ENCODE results near the gene ENPP6. TPM values are rescaled to one million over a fixed set of nuclear protein-coding genes. Genes with fewer than 3 reads are reported as not detected.

The ENPP6 gene
- polyA plus RNA-seq, 1 of the 3 experiments (the other 2 are of a cell fraction) = not detected

DNA sequence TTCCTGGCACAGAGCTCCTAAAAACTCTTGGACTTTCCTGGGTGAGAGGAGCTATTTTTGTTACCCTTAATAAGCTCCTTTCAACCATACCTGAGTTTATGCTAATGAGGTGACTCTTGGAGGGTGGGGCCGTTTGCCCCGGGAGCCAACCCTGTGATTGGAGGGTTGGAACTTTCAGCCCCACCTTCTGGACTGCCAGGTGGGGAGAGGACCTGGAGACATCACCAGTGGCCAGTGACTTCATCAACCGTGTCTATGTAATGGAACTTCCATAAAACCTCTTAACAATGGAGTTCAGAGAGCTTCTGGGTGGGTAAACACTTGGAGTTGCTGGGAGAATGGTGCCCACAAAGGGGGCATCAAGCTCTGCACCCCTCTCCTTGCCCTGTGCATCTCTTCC lies 17.9 kb upstream of the ENPP6 start:
- TF ChIP-seq JUND (IDR thresholded peaks at IDR 0.05) (no peak), SMC3 (IDR thresholded peaks at IDR 0.05; ENCODE audit: low read depth, low read length) (no peak), RXRA (IDR thresholded peaks at IDR 0.05; ENCODE audit: borderline replicate concordance, low read depth) (no peak), NFIC (IDR thresholded peaks at IDR 0.05; ENCODE audit: borderline replicate concordance) (no peak), MXI1 (IDR thresholded peaks at IDR 0.05; ENCODE audit: low read depth, low read length) (no peak), RAD21 (IDR thresholded peaks at IDR 0.05; ENCODE audit: low read length) (no peak), IRF3 (IDR thresholded peaks at IDR 0.05; ENCODE audit: low read depth, low read length) (no peak), MEF2A (IDR thresholded peaks at IDR 0.05; ENCODE audit: borderline replicate concordance, low read depth) (no peak), RFX5 (IDR thresholded peaks at IDR 0.05; ENCODE audit: low read length) (no peak), CHD2 (IDR thresholded peaks at IDR 0.05; ENCODE audit: low read length, partially characterized antibody) (no peak), YY1 (IDR thresholded peaks at IDR 0.05; ENCODE audit: low read depth) (no peak), NRF1 (IDR thresholded peaks at IDR 0.05; ENCODE audit: low read depth, low read length) (no peak), TAF1 (IDR thresholded peaks at IDR 0.05; ENCODE audit: borderline replicate concordance, low read depth, low read length) (no peak), SIN3A (IDR thresholded peaks at IDR 0.05; ENCODE audit: borderline replicate concordance, low read depth, low read length) (no peak), EZH2phosphoT487 (IDR thresholded peaks at IDR 0.05; ENCODE audit: borderline replicate concordance, low read depth) (no peak)
- no peaks in the 10 kb centered on the region for H3F3A ChIP-seq (replicated peaks; ENCODE audit: insufficient read depth)
- no peaks in the 10 kb centered on the region for H3K9me3 ChIP-seq
- 40% methylated on average over 1 of the region's 3 CpGs for WGBS (ENCODE audit: low lambda C conversion rate)
- no peaks in the 10 kb centered on the region for H3K9me2 ChIP-seq
- ChIA-PET POLR2A (no interaction called here), CTCF (no interaction called here)
- no peaks in the 10 kb centered on the region for H3K79me2 ChIP-seq (ENCODE audit: insufficient read depth)
- H3K4me2 ChIP-seq = no peak overlapping the region
- H3K4me3 ChIP-seq (ENCODE audit: low read depth in 2 of 2, low read length in 1 of 2) = no peak overlapping the region
- no peak for DNase-seq
- no peak overlapping the region for H3K9ac ChIP-seq
- H2AFZ ChIP-seq (ENCODE audit: low read depth) = no peak overlapping the region
- H4K20me1 ChIP-seq (ENCODE audit: insufficient read depth) = no peaks in the 10 kb centered on the region
- H3K4me1 ChIP-seq (ENCODE audit: control insufficient read depth in 1 of 2, insufficient read depth in 2 of 2, low read depth in 1 of 2, low read length in 1 of 2) = no peaks in the 10 kb centered on the region; a peak in 2 of 4 replicates
- H3K27me3 ChIP-seq (ENCODE audit: insufficient read depth) = no peaks in the 10 kb centered on the region
- no peak overlapping the region for H3K27ac ChIP-seq (ENCODE audit: low read depth in 2 of 2, low read length in 1 of 2)
- H3K36me3 ChIP-seq (replicated peaks in 1 of 2; ENCODE audit: control insufficient read depth in 1 of 2, insufficient read depth in 2 of 2, low read length in 1 of 2) = no peaks in the 10 kb centered on the region

DNA sequence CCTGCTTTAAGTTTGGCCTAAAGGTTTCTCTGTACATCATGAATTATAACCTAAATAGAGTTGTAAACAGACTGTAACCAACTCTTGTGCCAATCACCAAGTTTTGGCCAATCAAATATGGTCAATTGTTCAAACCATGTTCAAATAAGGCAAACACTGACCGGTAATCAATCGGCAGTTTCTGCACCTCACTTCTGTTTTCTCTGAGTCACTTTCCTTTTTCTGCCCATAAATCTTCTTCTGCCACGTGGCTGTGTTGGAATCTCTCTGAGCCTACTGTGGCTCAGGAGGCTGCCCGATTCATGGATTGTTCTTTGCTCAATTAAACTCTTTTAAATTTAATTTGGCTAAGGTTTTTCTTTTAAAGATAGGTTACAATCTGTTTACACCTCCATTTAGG lies 16.5 kb upstream of the ENPP6 start:
- Histone ChIP-seq H3K36me3 (replicated peaks in 1 of 2; ENCODE audit: control insufficient read depth in 1 of 2, insufficient read depth in 2 of 2, low read length in 1 of 2) (no peaks in the 10 kb centered on the region), H3K4me2 (no peak overlapping the region), H3K79me2 (ENCODE audit: insufficient read depth) (no peaks in the 10 kb centered on the region), H3K4me3 (ENCODE audit: low read depth in 2 of 2, low read length in 1 of 2) (no peak overlapping the region), H3K27me3 (ENCODE audit: insufficient read depth) (no peaks in the 10 kb centered on the region), H3K27ac (ENCODE audit: low read depth in 2 of 2, low read length in 1 of 2) (no peak overlapping the region), H3K4me1 (ENCODE audit: control insufficient read depth in 1 of 2, insufficient read depth in 2 of 2, low read depth in 1 of 2, low read length in 1 of 2) (no peaks in the 10 kb centered on the region; a peak in 2 of 4 replicates), H3K9me2 (no peaks in the 10 kb centered on the region), H3K9ac (no peak overlapping the region), H3F3A (replicated peaks; ENCODE audit: insufficient read depth) (no peaks in the 10 kb centered on the region), H2AFZ (ENCODE audit: low read depth) (no peak overlapping the region), H4K20me1 (ENCODE audit: insufficient read depth) (no peaks in the 10 kb centered on the region), H3K9me3 (no peaks in the 10 kb centered on the region)
- ChIA-PET POLR2A (no interaction called here), CTCF (no interaction called here)
- 56% methylated on average over 4 of the region's 4 CpGs for WGBS (ENCODE audit: low lambda C conversion rate)
- DNase-seq = no peak
- no peak for TF ChIP-seq ZBTB33 (IDR thresholded peaks at IDR 0.05; ENCODE audit: borderline replicate concordance, low read depth)
- no peak for TF ChIP-seq TAF1 (IDR thresholded peaks at IDR 0.05; ENCODE audit: borderline replicate concordance, low read depth, low read length)
- no peak for TF ChIP-seq POLR2AphosphoS5 (IDR thresholded peaks at IDR 0.05; ENCODE audit: low read depth, low read length)
- TF ChIP-seq, protein P1, sequence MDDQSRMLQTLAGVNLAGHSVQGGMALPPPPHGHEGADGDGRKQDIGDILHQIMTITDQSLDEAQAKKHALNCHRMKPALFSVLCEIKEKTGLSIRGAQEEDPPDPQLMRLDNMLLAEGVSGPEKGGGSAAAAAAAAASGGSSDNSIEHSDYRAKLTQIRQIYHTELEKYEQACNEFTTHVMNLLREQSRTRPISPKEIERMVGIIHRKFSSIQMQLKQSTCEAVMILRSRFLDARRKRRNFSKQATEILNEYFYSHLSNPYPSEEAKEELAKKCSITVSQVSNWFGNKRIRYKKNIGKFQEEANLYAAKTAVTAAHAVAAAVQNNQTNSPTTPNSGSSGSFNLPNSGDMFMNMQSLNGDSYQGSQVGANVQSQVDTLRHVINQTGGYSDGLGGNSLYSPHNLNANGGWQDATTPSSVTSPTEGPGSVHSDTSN (IDR thresholded peaks at IDR 0.05) = no peak
- no peak for TF ChIP-seq EZH2phosphoT487 (IDR thresholded peaks at IDR 0.05; ENCODE audit: borderline replicate concordance, low read depth)
- no peak for TF ChIP-seq JUND (IDR thresholded peaks at IDR 0.05)
- TF ChIP-seq EP300 (IDR thresholded peaks at IDR 0.05; ENCODE audit: borderline replicate concordance in 1 of 2, low read depth in 1 of 2, low read length in 1 of 2) = no peak
- TF ChIP-seq RXRA (IDR thresholded peaks at IDR 0.05; ENCODE audit: borderline replicate concordance, low read depth) = no peak
- TF ChIP-seq GATA2 (CRISPR knock-in tag; IDR thresholded peaks at IDR 0.05) = no peak
- TF ChIP-seq YY1 (IDR thresholded peaks at IDR 0.05; ENCODE audit: low read depth) = no peak
- TF ChIP-seq, protein P2, sequence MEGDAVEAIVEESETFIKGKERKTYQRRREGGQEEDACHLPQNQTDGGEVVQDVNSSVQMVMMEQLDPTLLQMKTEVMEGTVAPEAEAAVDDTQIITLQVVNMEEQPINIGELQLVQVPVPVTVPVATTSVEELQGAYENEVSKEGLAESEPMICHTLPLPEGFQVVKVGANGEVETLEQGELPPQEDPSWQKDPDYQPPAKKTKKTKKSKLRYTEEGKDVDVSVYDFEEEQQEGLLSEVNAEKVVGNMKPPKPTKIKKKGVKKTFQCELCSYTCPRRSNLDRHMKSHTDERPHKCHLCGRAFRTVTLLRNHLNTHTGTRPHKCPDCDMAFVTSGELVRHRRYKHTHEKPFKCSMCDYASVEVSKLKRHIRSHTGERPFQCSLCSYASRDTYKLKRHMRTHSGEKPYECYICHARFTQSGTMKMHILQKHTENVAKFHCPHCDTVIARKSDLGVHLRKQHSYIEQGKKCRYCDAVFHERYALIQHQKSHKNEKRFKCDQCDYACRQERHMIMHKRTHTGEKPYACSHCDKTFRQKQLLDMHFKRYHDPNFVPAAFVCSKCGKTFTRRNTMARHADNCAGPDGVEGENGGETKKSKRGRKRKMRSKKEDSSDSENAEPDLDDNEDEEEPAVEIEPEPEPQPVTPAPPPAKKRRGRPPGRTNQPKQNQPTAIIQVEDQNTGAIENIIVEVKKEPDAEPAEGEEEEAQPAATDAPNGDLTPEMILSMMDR (IDR thresholded peaks at IDR 0.05) = no peak
- TF ChIP-seq, protein P3, sequence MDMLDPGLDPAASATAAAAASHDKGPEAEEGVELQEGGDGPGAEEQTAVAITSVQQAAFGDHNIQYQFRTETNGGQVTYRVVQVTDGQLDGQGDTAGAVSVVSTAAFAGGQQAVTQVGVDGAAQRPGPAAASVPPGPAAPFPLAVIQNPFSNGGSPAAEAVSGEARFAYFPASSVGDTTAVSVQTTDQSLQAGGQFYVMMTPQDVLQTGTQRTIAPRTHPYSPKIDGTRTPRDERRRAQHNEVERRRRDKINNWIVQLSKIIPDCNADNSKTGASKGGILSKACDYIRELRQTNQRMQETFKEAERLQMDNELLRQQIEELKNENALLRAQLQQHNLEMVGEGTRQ (IDR thresholded peaks at IDR 0.05; ENCODE audit: borderline replicate concordance, low read depth, low read length) = no peak
- no peak for TF ChIP-seq TCF12 (IDR thresholded peaks at IDR 0.05)

All from SK-N-SH (cell line).